HG03575 (cell line): ENCODE measurements around the gene ANAPC13.

Experiments used
- ATAC-seq: cut with Tn5 transposase; IDR thresholded peaks from one replicate; pipeline ENCODE4 v1.9.1; 2021; ENCODE audit not compliant: unreplicated experiment, insufficient number of reproducible peaks, low FRiP score; ENCODE audit errors: extremely low read depth

Gene ANAPC13

GRCh38 chr3:134485075-134485717 lies 589 bp downstream of the ANAPC13 start:
- no peak for ATAC-seq

- no peak for ATAC-seq
Observed at GRCh38 chr3:134483195-134483900, 2.4 kb downstream of the ANAPC13 start.

GRCh38 chr3:134482622-134483021 lies 3.2 kb downstream of the ANAPC13 start:
- no peak for ATAC-seq

GRCh38 chr3:134481166-134481565 lies 4.6 kb downstream of the ANAPC13 start:
- ATAC-seq: no peak

- no peak for ATAC-seq
Observed at GRCh38 chr3:134480546-134480945, 5.2 kb downstream of the ANAPC13 start.

- no peak for ATAC-seq
Observed at GRCh38 chr3:134477938-134478337, 7.8 kb downstream of the ANAPC13 start.

- ATAC-seq: no peak
Observed at GRCh38 chr3:134477002-134477401, 8.8 kb downstream of the ANAPC13 start.

GRCh38 chr3:134476306-134476705 lies 9.5 kb downstream of the ANAPC13 start:
- ATAC-seq: no peak

- ATAC-seq: no peak
Observed at GRCh38 chr3:134474956-134475355, 10.8 kb downstream of the ANAPC13 start.

GRCh38 chr3:134473868-134474546 lies 11.8 kb downstream of the ANAPC13 start:
- ATAC-seq: no peak

- no peak for ATAC-seq
Observed at GRCh38 chr3:134472831-134473230, 13.0 kb downstream of the ANAPC13 start.

- no peak for ATAC-seq
Observed at GRCh38 chr3:134471521-134472193, 14.1 kb downstream of the ANAPC13 start.

GRCh38 chr3:134468519-134468918 lies 17.3 kb downstream of the ANAPC13 start:
- no peak for ATAC-seq

- no peak for ATAC-seq
Observed at GRCh38 chr3:134466331-134466730, 19.5 kb downstream of the ANAPC13 start.

GRCh38 chr3:134464689-134465365 lies 21.0 kb downstream of the ANAPC13 start:
- no peak for ATAC-seq

GRCh38 chr3:134464064-134464688 lies 21.6 kb downstream of the ANAPC13 start:
- no peak for ATAC-seq

GRCh38 chr3:134463676-134464063 lies 22.1 kb downstream of the ANAPC13 start:
- no peak for ATAC-seq

- ATAC-seq: no peak
Observed at GRCh38 chr3:134462331-134462941, 23.3 kb downstream of the ANAPC13 start.
